ENCODE measurements around the gene SPRY1.

DNA sequence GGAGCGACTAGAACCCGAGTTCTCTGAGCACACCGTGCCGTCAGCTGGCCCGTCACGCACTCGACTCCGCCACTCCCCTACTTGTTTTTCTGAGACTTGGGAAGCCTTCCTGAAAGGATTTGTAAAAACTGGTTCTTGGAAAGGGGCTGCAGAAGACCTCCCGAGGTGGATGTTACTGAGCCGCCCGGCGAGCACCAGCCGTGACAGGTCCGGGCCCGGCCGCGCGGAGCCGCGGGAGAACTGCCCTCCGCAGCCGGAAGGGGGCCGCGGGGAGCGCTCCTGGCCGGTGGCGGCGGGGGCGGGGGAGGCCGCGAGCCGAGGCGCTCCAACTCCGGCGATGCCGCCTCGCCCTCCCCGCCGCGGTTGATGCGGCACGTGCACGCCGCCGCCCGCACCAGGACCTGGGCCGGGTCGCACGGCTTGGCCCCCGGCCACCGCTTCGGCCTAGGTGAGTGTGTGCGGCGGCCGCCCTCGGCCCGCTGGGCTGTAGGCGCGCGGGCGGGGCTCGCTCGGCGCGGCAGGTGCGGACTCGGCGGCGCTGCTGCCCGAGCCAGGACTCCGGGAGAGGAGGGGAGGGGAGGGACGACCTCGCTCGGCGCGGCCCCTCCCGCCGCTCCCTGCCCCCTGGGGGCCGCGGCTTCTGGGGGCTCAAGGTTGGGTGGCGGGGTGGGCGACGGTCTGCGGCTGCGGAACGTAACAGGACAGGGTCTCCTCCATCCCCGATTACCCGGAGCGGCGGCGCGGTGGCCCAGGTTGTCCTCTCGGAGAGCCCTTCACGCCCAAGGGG lies 1.7 kb downstream of the SPRY1 start:
- TF ChIP-seq, protein P1, sequence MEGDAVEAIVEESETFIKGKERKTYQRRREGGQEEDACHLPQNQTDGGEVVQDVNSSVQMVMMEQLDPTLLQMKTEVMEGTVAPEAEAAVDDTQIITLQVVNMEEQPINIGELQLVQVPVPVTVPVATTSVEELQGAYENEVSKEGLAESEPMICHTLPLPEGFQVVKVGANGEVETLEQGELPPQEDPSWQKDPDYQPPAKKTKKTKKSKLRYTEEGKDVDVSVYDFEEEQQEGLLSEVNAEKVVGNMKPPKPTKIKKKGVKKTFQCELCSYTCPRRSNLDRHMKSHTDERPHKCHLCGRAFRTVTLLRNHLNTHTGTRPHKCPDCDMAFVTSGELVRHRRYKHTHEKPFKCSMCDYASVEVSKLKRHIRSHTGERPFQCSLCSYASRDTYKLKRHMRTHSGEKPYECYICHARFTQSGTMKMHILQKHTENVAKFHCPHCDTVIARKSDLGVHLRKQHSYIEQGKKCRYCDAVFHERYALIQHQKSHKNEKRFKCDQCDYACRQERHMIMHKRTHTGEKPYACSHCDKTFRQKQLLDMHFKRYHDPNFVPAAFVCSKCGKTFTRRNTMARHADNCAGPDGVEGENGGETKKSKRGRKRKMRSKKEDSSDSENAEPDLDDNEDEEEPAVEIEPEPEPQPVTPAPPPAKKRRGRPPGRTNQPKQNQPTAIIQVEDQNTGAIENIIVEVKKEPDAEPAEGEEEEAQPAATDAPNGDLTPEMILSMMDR (IDR thresholded peaks at IDR 0.05; ENCODE audit: insufficient read depth, low read length): peak; percentile 39
- TF ChIP-seq, protein P2, sequence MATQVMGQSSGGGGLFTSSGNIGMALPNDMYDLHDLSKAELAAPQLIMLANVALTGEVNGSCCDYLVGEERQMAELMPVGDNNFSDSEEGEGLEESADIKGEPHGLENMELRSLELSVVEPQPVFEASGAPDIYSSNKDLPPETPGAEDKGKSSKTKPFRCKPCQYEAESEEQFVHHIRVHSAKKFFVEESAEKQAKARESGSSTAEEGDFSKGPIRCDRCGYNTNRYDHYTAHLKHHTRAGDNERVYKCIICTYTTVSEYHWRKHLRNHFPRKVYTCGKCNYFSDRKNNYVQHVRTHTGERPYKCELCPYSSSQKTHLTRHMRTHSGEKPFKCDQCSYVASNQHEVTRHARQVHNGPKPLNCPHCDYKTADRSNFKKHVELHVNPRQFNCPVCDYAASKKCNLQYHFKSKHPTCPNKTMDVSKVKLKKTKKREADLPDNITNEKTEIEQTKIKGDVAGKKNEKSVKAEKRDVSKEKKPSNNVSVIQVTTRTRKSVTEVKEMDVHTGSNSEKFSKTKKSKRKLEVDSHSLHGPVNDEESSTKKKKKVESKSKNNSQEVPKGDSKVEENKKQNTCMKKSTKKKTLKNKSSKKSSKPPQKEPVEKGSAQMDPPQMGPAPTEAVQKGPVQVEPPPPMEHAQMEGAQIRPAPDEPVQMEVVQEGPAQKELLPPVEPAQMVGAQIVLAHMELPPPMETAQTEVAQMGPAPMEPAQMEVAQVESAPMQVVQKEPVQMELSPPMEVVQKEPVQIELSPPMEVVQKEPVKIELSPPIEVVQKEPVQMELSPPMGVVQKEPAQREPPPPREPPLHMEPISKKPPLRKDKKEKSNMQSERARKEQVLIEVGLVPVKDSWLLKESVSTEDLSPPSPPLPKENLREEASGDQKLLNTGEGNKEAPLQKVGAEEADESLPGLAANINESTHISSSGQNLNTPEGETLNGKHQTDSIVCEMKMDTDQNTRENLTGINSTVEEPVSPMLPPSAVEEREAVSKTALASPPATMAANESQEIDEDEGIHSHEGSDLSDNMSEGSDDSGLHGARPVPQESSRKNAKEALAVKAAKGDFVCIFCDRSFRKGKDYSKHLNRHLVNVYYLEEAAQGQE (IDR thresholded peaks at IDR 0.05; ENCODE audit: insufficient replicate concordance, low read depth): no peak
- no peak for TF ChIP-seq GABPA (IDR thresholded peaks at IDR 0.05; ENCODE audit: low read depth)
- no peak; the same call in 1 of the 2 replicates for TF ChIP-seq POLR2AphosphoS5 (IDR thresholded peaks at IDR 0.05; ENCODE audit: low read depth)
- no peak for TF ChIP-seq SPI1 (IDR thresholded peaks at IDR 0.05; ENCODE audit: borderline replicate concordance, low read depth)
